IMR-90 (cell line): ENCODE measurements around the gene C3orf18. TPM values are rescaled to one million over a fixed set of nuclear protein-coding genes. Genes with fewer than 3 reads are reported as not detected.

Experiments used
- ATAC-seq: fragments of 200-7000 bp; cut with Tn5 transposase; 2 replicates; pipeline ENCODE4 v1.9.1; 2020; ENCODE audit warnings: low read depth, mild to moderate bottlenecking, moderate library complexity
- BruUV-seq: library from RNA; stranded (reverse); fragments of 400-500 nt; replicated peaks from 2 replicates; lab custom pipeline; 2021; lab: Mats Ljungman, UMichigan
- CTCF ChIA-PET: fragments of 300-600 bp; formaldehyde crosslinking; extraction: SDS; loops from one replicate; lab custom pipeline; 2021; ENCODE audit warnings: antibody characterized with exemption; lab: Yijun Ruan, JAX
- POLR2A ChIA-PET: fragments of 300-600 bp; sonication (Branson Sonifier 250); formaldehyde crosslinking; loops from one replicate; lab custom pipeline; 2022; ENCODE audit warnings: antibody characterized with exemption; ENCODE audit not compliant: unreplicated experiment; lab: Charles Lee
- DNase-seq: peaks from one replicate; pipeline ENCODE4 v3.0.0; 2013
- H2AFZ ChIP-seq: replicated peaks from 2 replicates; pipeline ENCODE3; 2013; ENCODE audit warnings: low read length, mild to moderate bottlenecking; ENCODE audit not compliant: poor library complexity
- H2AK5ac ChIP-seq: 2 replicates; pipeline ENCODE4 v1.6.1; 2013; ENCODE audit warnings: low read depth, low read length, inconsistent platforms
- H2AK9ac ChIP-seq: replicated peaks from 2 replicates; pipeline ENCODE3; 2013; ENCODE audit warnings: mild to moderate bottlenecking, low read depth, low read length, moderate library complexity; ENCODE audit not compliant: poor library complexity
- H2BK120ac ChIP-seq: 2 replicates; pipeline ENCODE4 v1.6.1; 2013; ENCODE audit warnings: low read depth, low read length, inconsistent platforms
- H2BK15ac ChIP-seq: 3 replicates; pipeline ENCODE4 v1.6.1; 2013; ENCODE audit warnings: low read depth, low read length, inconsistent platforms
- H2BK20ac ChIP-seq: 2 replicates; pipeline ENCODE4 v1.6.1; 2013; ENCODE audit warnings: low read depth, mild to moderate bottlenecking, inconsistent platforms, low read length, moderate library complexity
- H2BK5ac ChIP-seq: 2 replicates; pipeline ENCODE4 v1.6.1; 2013; ENCODE audit warnings: mild to moderate bottlenecking, low read depth, low read length, inconsistent platforms; ENCODE audit not compliant: poor library complexity, severe bottlenecking
- H3K14ac ChIP-seq: replicated peaks from 2 replicates; pipeline ENCODE4 v1.6.1; 2013; ENCODE audit warnings: low read depth, low read length, inconsistent platforms
- H3K18ac ChIP-seq: 2 replicates; pipeline ENCODE4 v1.6.1; 2013; ENCODE audit warnings: low read depth, low read length, control low read depth
- H3K23ac ChIP-seq: 2 replicates; pipeline ENCODE4 v1.6.1; 2013; ENCODE audit warnings: low read depth, low read length, inconsistent platforms
- H3K27ac ChIP-seq: 2 replicates; pipeline ENCODE4 v1.5.1; 2013; ENCODE audit warnings: mild to moderate bottlenecking, control low read depth, low read length; ENCODE audit not compliant: insufficient read depth
- H3K27me3 ChIP-seq: 2 replicates; pipeline ENCODE4 v1.6.1; 2013; ENCODE audit warnings: low read length; ENCODE audit not compliant: control insufficient read depth, insufficient read depth
- H3K36me3 ChIP-seq: 2 replicates; pipeline ENCODE4 v1.6.1; 2013; ENCODE audit warnings: low read length, mixed read lengths; ENCODE audit not compliant: control insufficient read depth, insufficient read depth
- H3K4ac ChIP-seq: 2 replicates; pipeline ENCODE4 v1.6.1; 2013; ENCODE audit warnings: low read depth, low read length, inconsistent platforms
- H3K4me1 ChIP-seq: 2 replicates; pipeline ENCODE4 v1.6.1; 2013; ENCODE audit warnings: low read length, mixed read lengths; ENCODE audit not compliant: control insufficient read depth, insufficient read depth
- H3K4me2 ChIP-seq: 2 replicates; pipeline ENCODE4 v1.6.1; 2013; ENCODE audit warnings: low read depth, mild to moderate bottlenecking, control low read depth, low read length, moderate library complexity
- H3K4me3 ChIP-seq: 2 replicates; pipeline ENCODE4 v1.5.1; 2013; ENCODE audit warnings: low read depth, mild to moderate bottlenecking, control low read depth, low read length, moderate library complexity; ENCODE audit not compliant: insufficient read depth
- H3K56ac ChIP-seq: 2 replicates; pipeline ENCODE4 v1.6.1; 2013; ENCODE audit warnings: low read length, inconsistent platforms; ENCODE audit not compliant: insufficient read depth; ENCODE audit errors: extremely low read depth
- H3K79me1 ChIP-seq, 2 experiments: 2 replicates each; pipeline ENCODE4 v1.6.1; 2013; ENCODE audit warnings: low read length in 2 of 2, inconsistent platforms in 1 of 2, low read depth in 1 of 2
- H3K9ac ChIP-seq: 2 replicates; pipeline ENCODE4 v1.6.1; 2013; ENCODE audit warnings: low read depth, low read length, control low read depth
- H3K9me1 ChIP-seq: 2 replicates; pipeline ENCODE4 v1.6.1; 2013; ENCODE audit warnings: low read length, inconsistent platforms; ENCODE audit not compliant: insufficient read depth
- H3K9me3 ChIP-seq: 2 replicates; pipeline ENCODE4 v1.6.1; 2013; ENCODE audit warnings: low read length; ENCODE audit not compliant: control insufficient read depth, insufficient read depth
- H4K20me1 ChIP-seq: 2 replicates; pipeline ENCODE4 v1.6.1; 2013; ENCODE audit warnings: low read length, inconsistent platforms; ENCODE audit not compliant: insufficient read depth
- H4K5ac ChIP-seq: 2 replicates; pipeline ENCODE4 v1.6.1; 2013; ENCODE audit warnings: mild to moderate bottlenecking, low read depth, low read length, control low read depth
- H4K8ac ChIP-seq, 2 experiments: 2 replicates each; pipeline ENCODE4 v1.6.1; 2013; ENCODE audit warnings: low read depth in 2 of 2, low read length in 2 of 2, control low read depth in 1 of 2, inconsistent platforms in 1 of 2
- H4K91ac ChIP-seq: 2 replicates; pipeline ENCODE4 v1.6.1; 2013; ENCODE audit warnings: low read depth, low read length, inconsistent platforms; ENCODE audit not compliant: insufficient read depth
- BHLHE40 ChIP-seq: fragments of 150-350 bp; IDR thresholded peaks from 2 replicates; pipeline ENCODE4 v1.6.1; 2016; ENCODE audit warnings: mild to moderate bottlenecking, low read depth, low read length
- CHD1 ChIP-seq: IDR thresholded peaks from 2 replicates; pipeline ENCODE4 v1.6.1; 2012; ENCODE audit warnings: low read depth, low read length, improper control_type of control experiment
- FOS ChIP-seq: fragments of 150-350 bp; IDR thresholded peaks from 2 replicates; pipeline ENCODE4 v1.6.1; 2016; ENCODE audit warnings: low read depth, low read length
- MAZ ChIP-seq: IDR thresholded peaks from 2 replicates; pipeline ENCODE4 v1.6.1; 2012; ENCODE audit warnings: low read depth, mild to moderate bottlenecking, low read length, improper control_type of control experiment, moderate library complexity, borderline replicate concordance
- MXI1 ChIP-seq: IDR thresholded peaks from 2 replicates; pipeline ENCODE4 v1.6.1; 2012; ENCODE audit warnings: low read depth, mild to moderate bottlenecking, low read length, moderate library complexity, borderline replicate concordance
- NFE2L2 ChIP-seq: fragments of 150-350 bp; IDR thresholded peaks from 2 replicates; pipeline ENCODE4 v1.6.1; 2016; ENCODE audit warnings: low read depth, mild to moderate bottlenecking, low read length
- RAD21 ChIP-seq: IDR thresholded peaks from 2 replicates; pipeline ENCODE4 v1.6.1; 2012; ENCODE audit warnings: low read length, improper control_type of control experiment
- SMC3 ChIP-seq: fragments of 150-350 bp; IDR thresholded peaks from 2 replicates; pipeline ENCODE4 v1.6.1; 2016; ENCODE audit warnings: low read depth, mild to moderate bottlenecking, antibody characterized with exemption, low read length, moderate library complexity
- WGBS, 2 experiments: methylation state at CpG; one replicate each; pipeline versions ENCODE4 v1.1.5 to v1.1.7; 2013; ENCODE audit warnings: missing lambda C conversion rate in 2 of 2; ENCODE audit not compliant: insufficient read length in 1 of 2; ENCODE audit errors: extremely low coverage in 2 of 2; 5-methylcytosine and 5-hydroxymethylcytosine counted together
- dilution Hi-C: fragments of 300-500 bp; cut with HindIII; formaldehyde crosslinking; loops from one replicate; pipeline ENCODE4 v1.14.3; 2018; ENCODE audit warnings: low sequenced_read_pairs; ENCODE audit not compliant: unreplicated experiment
- in situ Hi-C: fragments of 300-500 bp; cut with MboI; formaldehyde crosslinking; loops from 3 replicates; pipeline ENCODE4 v1.14.3; 2019; ENCODE audit warnings: low sequenced_read_pairs, inconsistent platforms, mixed read lengths
- intact Hi-C: fragments of 100-400 bp; cut with micrococcal nuclease; formaldehyde crosslinking; loops from 2 replicates; pipeline ENCODE4 v1.10.0; 2022
- polyA plus RNA-seq, 3 experiments: library from polyadenylated mRNA; depleted of rRNA; stranded (reverse); fragments of >200 nt; gene quantifications; 2 replicates each; pipeline ENCODE4 v1.2.3, GENCODE V29; 2012; ENCODE audit warnings: low replicate concordance in 1 of 3
- total RNA-seq: library from RNA; depleted of rRNA; stranded (reverse); fragments of >200 nt; gene quantifications from 2 replicates; pipeline ENCODE4 v1.2.3, GENCODE V29; 2012
- TF ChIP-seq, protein P1 (sequence below): fragments of 150-350 bp; IDR thresholded peaks from 2 replicates; pipeline ENCODE4 v1.6.1; 2016; ENCODE audit warnings: low read depth, mild to moderate bottlenecking, low read length, moderate library complexity, borderline replicate concordance

C3orf18 gene
- total and polyA plus RNA-seq, 2 of the 4 experiments (the other 2 are of a cell fraction): 6.8 to 10.6 TPM

DNA sequence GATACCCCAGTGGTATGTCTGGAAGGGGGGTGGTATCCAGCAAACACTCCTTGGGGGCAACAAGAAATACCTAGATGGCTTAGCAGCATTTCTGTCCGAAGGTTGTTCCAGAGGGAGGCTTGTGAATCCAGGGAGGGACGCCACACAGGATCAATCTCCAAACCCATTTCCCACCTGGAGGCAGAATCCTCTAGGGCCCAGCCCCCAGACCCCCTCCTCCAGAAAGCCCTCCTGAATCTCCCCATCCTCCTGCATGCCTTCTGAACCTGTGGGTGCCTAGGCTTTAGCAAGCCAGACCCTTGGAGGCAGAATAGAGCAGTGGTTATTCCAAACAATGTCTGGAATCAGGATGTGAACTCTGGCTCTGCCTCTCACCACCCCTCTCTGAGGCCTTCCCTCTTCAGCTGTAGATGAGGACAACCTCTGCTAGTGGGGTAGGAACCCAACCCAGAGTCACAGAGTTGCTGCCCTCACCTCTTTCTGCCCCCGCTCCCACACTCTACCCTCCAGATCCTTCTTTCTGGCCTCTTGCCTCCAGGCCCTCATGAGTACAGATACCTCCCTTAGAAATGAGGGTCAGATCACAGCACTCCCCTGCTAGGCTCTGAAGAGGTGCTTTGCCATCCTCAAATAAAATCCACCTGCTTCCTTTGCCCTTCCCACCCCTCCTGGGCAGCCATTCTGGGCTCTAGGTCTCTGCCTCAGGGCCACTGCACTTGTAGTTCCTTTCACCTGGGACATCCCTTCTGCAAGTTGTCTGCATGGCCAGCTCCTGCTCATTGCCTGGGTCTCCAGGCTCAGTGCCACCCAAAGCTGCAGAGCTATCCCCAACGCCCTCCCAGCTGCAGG is 35.9 kb upstream of the C3orf18 start:
- peaks cover 22% of the 10 kb centered on the region for H3K4me1 ChIP-seq
- in situ Hi-C loops: loop anchor here (25.0 kb wide), 1 partner anchor 1084 kb away; no protein-coding TSS in a partner anchor
- H3K14ac ChIP-seq: no peak overlapping the region
- no peak overlapping the region for H3K4me3 ChIP-seq
- H3K9me1 ChIP-seq: peaks cover 24% of the 10 kb centered on the region
- peak overlapping the region; percentile 50 for H2AFZ ChIP-seq
- H3K23ac ChIP-seq: peak overlapping the region; percentile 26; the same call in 1 of the 2 replicates
- no peak overlapping the region for H2BK15ac ChIP-seq
- peak overlapping the region; percentile 36; the same call in 1 of the 2 replicates for H2BK20ac ChIP-seq
- no peaks in the 10 kb centered on the region for H3K27me3 ChIP-seq
- no peak overlapping the region for H2AK5ac ChIP-seq
- no peak overlapping the region for H3K4me2 ChIP-seq
- no peak overlapping the region for H3K56ac ChIP-seq
- H4K20me1 ChIP-seq: no peaks in the 10 kb centered on the region
- no peak overlapping the region for H3K18ac ChIP-seq
- ATAC-seq (no peak), DNase-seq (no peak)
- peaks cover 28% of the 10 kb centered on the region; the same call in 1 of the 2 replicates for H3K36me3 ChIP-seq
- H3K4ac ChIP-seq: no peak overlapping the region
- CTCF ChIA-PET: no interaction called here
- peaks cover 0 to 4% of the 10 kb centered on the region in 2 experiments; a peak in 1 of 4 replicates for H3K79me1 ChIP-seq
- H3K9ac ChIP-seq: no peak overlapping the region
- WGBS, 2 experiments: 100% methylated on average over 1 of the region's 4 CpGs; no CpG with 5 or more reads in 1 of the 2 experiments
- H4K5ac ChIP-seq: no peak overlapping the region
- no peak overlapping the region for H4K8ac ChIP-seq
- dilution Hi-C loops: no loop called here
- H3K9me3 ChIP-seq: no peaks in the 10 kb centered on the region
- BruUV-seq: no TSS peak
- POLR2A ChIA-PET: no interaction called here
- no peak overlapping the region for H4K91ac ChIP-seq
- no peak for TF ChIP-seq RAD21
- TF ChIP-seq NFE2L2: no peak
- no peak for TF ChIP-seq MXI1
- TF ChIP-seq FOS: no peak
- no peak for TF ChIP-seq CHD1
- TF ChIP-seq MAZ: no peak
- TF ChIP-seq, protein P1, sequence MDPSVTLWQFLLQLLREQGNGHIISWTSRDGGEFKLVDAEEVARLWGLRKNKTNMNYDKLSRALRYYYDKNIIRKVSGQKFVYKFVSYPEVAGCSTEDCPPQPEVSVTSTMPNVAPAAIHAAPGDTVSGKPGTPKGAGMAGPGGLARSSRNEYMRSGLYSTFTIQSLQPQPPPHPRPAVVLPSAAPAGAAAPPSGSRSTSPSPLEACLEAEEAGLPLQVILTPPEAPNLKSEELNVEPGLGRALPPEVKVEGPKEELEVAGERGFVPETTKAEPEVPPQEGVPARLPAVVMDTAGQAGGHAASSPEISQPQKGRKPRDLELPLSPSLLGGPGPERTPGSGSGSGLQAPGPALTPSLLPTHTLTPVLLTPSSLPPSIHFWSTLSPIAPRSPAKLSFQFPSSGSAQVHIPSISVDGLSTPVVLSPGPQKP: no peak
- TF ChIP-seq SMC3: no peak
- TF ChIP-seq BHLHE40: no peak
- no peak overlapping the region for H3K27ac ChIP-seq
- H2BK120ac ChIP-seq: no peak overlapping the region
- intact Hi-C loops: no loop called here
- peak overlapping the region; percentile 53 for H2AK9ac ChIP-seq
- H2BK5ac ChIP-seq: no peak overlapping the region
